ENCODE data around the gene HSPA12B.

HSPA12B gene

GRCh38 chr20:3777716-3778629 lies 45.5 kb downstream of the HSPA12B start:
- H3K4me3 ChIP-seq (ENCODE audit: low read depth, low read length) = no peak overlapping the region
- no peak for TF ChIP-seq MYC (IDR thresholded peaks at IDR 0.05; ENCODE audit: low read depth, low read length)
- no peak for TF ChIP-seq POLR2A (IDR thresholded peaks at IDR 0.05; ENCODE audit: extremely low read depth, insufficient read length)
- no peak for TF ChIP-seq CTCF (IDR thresholded peaks at IDR 0.05; ENCODE audit: low read depth, low read length)
- no peak for TF ChIP-seq MAX (IDR thresholded peaks at IDR 0.05; ENCODE audit: low read depth, low read length)
- DNase-seq (ENCODE audit: low read depth) = no peak

GRCh38 chr20:3778976-3779375 lies 46.5 kb downstream of the HSPA12B start:
- DNase-seq (ENCODE audit: low read depth) = no peak
- no peak overlapping the region for H3K4me3 ChIP-seq (ENCODE audit: low read depth, low read length)
- no peak for TF ChIP-seq POLR2A (IDR thresholded peaks at IDR 0.05; ENCODE audit: extremely low read depth, insufficient read length)
- no peak for TF ChIP-seq MAX (IDR thresholded peaks at IDR 0.05; ENCODE audit: low read depth, low read length)
- TF ChIP-seq MYC (IDR thresholded peaks at IDR 0.05; ENCODE audit: low read depth, low read length) = no peak
- TF ChIP-seq CTCF (IDR thresholded peaks at IDR 0.05; ENCODE audit: low read depth, low read length) = no peak

GRCh38 chr20:3781153-3781910 lies 48.8 kb downstream of the HSPA12B start, which contains the start of gene SPEF1:
TSS of gene SPEF1 (minus strand) at chr20:3781448. CDS start at chr20:3781287, 161 bp downstream.
- peak within 1 kb of the TSS; percentile 57 for H3K4me3 ChIP-seq (ENCODE audit: low read depth, low read length)
- DNase-seq (ENCODE audit: low read depth) = peak; percentile 94
- TF ChIP-seq MYC (IDR thresholded peaks at IDR 0.05; ENCODE audit: low read depth, low read length) (no peak), CTCF (IDR thresholded peaks at IDR 0.05; ENCODE audit: low read depth, low read length) (peak; percentile 77)

- TF ChIP-seq MYC (IDR thresholded peaks at IDR 0.05; ENCODE audit: low read depth, low read length) (no peak), MAX (IDR thresholded peaks at IDR 0.05; ENCODE audit: low read depth, low read length) (no peak), CTCF (IDR thresholded peaks at IDR 0.05; ENCODE audit: low read depth, low read length) (no peak), POLR2A (IDR thresholded peaks at IDR 0.05; ENCODE audit: extremely low read depth, insufficient read length) (no peak)
- DNase-seq (ENCODE audit: low read depth) = no peak
These were observed 50.1 kb downstream of the HSPA12B start for GRCh38 chr20:3782597-3782996.

GRCh38 chr20:3783068-3783489 lies 50.6 kb downstream of the HSPA12B start:
- no peak overlapping the region for H3K4me3 ChIP-seq (ENCODE audit: low read depth, low read length)
- no peak for DNase-seq (ENCODE audit: low read depth)
- TF ChIP-seq CTCF (IDR thresholded peaks at IDR 0.05; ENCODE audit: low read depth, low read length) (no peak), MAX (IDR thresholded peaks at IDR 0.05; ENCODE audit: low read depth, low read length) (no peak), POLR2A (IDR thresholded peaks at IDR 0.05; ENCODE audit: extremely low read depth, insufficient read length) (no peak)

More at GRCh38 chr20:3782597-3782996, 50.1 kb downstream of the HSPA12B start:
- H3K4me3 ChIP-seq (ENCODE audit: low read depth, low read length) = no peak overlapping the region

Measured in NB4 (cell line).